ENCODE data around the gene TUT1.
"Not testable (repeated sequence)": the region's sequence is repeated elsewhere in the genome, so short reads cannot be mapped to it uniquely, and the experiment has no call there.

Gene TUT1, protein sequence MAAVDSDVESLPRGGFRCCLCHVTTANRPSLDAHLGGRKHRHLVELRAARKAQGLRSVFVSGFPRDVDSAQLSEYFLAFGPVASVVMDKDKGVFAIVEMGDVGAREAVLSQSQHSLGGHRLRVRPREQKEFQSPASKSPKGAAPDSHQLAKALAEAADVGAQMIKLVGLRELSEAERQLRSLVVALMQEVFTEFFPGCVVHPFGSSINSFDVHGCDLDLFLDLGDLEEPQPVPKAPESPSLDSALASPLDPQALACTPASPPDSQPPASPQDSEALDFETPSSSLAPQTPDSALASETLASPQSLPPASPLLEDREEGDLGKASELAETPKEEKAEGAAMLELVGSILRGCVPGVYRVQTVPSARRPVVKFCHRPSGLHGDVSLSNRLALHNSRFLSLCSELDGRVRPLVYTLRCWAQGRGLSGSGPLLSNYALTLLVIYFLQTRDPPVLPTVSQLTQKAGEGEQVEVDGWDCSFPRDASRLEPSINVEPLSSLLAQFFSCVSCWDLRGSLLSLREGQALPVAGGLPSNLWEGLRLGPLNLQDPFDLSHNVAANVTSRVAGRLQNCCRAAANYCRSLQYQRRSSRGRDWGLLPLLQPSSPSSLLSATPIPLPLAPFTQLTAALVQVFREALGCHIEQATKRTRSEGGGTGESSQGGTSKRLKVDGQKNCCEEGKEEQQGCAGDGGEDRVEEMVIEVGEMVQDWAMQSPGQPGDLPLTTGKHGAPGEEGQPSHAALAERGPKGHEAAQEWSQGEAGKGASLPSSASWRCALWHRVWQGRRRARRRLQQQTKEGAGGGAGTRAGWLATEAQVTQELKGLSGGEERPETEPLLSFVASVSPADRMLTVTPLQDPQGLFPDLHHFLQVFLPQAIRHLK

DNA sequence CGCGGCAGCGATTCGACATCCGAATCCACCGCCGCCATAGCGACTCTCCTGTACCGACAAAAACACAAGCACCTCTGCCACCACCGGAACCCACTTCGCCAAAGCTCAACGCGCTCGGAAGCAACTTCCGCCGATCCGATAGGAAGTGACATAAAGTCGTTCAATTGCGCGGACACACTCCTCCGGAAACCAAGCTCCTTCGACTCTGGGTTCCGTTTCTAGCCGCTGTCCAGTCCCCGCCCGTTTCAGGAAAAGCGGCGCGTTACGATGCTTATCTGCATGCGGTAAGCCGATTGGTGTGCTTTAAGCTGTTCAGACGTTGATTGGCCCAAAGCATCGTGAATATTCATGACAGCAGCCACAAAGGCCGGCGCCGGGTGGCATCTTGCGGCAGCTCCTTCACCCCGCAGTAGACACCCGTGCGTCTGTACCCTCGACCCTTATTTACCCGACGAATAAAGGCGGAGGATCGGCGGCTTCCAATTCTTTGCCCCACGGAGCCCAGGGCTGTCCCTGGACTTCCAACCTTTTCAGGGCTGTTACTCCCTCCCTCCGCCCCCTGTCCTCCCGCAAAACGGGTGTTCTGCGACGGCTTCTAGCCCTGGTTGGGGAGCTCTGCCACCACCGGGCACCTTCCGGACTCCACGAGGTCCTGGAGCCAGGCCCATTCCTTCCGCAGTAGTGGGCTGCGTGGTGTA lies at the start of gene TUT1:
Gene TUT1 (minus strand): TSS at position 76 of the 698 bp plus-strand sequence. CDS start 38 bp downstream, at position 38.
- peaks cover 34% of the 10 kb centered on the region for H3K4me1 Mint-ChIP-seq
- peaks cover 86% of the 10 kb centered on the region for H3K36me3 Mint-ChIP-seq

DNA sequence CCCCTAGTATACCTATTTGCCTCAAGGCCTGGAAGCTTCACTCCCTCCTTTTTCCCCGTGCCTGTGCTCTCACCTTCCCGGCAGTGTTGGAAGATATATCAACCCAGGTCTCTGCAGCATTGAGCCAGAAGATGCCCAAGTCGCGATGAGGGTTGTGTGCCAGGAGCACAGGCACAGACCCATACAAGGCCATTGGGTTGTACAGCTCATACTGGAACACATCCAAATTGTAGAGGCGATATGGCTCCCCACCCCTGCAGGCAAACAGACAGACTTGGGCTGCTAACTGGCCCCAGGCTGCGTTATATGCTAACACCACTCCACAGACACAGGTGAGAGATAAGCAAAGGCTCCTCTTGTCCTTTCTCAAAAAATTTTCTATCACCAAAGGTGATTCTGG lies 41.2 kb upstream of the TUT1 start:
- no peaks in the 10 kb centered on the region for H3K9me3 Mint-ChIP-seq
- ATAC-seq = no peak
- no peak for DNase-seq (ENCODE audit: low spot score in 2 of 2)
- H3K27ac Mint-ChIP-seq = peak overlapping the region; percentile 56
- H3K36me3 Mint-ChIP-seq = peaks cover 100% of the 10 kb centered on the region
- H3K4me1 Mint-ChIP-seq = no peaks in the 10 kb centered on the region
- H3K4me3 Mint-ChIP-seq = no peak overlapping the region

More for the DNA sequence above, at the start of gene TUT1:
- ATAC-seq (peak; percentile 94), DNase-seq (ENCODE audit: low spot score in 2 of 2) (peak; percentile 87 to 98)
- peak within 1 kb of the TSS; percentile 89 for H3K4me3 Mint-ChIP-seq
- peak within 1 kb of the TSS; percentile 97 for H3K27ac Mint-ChIP-seq
- no peaks in the 10 kb centered on the region for H3K9me3 Mint-ChIP-seq

DNA sequence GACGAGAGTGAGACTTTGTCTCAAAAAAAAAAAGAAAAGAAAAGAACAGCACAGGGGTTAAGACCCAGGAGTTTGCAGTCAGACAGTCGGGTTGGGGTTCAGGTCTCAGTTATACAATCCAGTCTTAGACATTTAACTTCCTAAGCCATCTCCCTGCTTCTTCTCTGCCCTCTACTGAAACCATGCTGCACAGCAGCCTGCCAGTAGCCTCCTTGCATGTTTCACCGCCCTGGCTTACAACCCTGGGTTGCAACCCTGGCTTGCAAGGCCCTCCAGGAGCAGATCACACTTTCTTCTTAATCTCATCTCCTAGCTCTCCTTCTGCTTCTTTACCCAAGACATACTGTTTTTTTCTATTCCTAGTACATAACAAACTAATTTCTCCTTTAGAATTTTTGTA lies 36.4 kb upstream of the TUT1 start:
- Mint-ChIP-seq H3K36me3 (peaks cover 93% of the 10 kb centered on the region), H3K9me3 (no peaks in the 10 kb centered on the region), H3K4me3 (no peak overlapping the region), H3K27ac (no peak overlapping the region), H3K4me1 (no peaks in the 10 kb centered on the region)
- ATAC-seq (no peak), DNase-seq (ENCODE audit: low spot score in 2 of 2) (no peak)

DNA sequence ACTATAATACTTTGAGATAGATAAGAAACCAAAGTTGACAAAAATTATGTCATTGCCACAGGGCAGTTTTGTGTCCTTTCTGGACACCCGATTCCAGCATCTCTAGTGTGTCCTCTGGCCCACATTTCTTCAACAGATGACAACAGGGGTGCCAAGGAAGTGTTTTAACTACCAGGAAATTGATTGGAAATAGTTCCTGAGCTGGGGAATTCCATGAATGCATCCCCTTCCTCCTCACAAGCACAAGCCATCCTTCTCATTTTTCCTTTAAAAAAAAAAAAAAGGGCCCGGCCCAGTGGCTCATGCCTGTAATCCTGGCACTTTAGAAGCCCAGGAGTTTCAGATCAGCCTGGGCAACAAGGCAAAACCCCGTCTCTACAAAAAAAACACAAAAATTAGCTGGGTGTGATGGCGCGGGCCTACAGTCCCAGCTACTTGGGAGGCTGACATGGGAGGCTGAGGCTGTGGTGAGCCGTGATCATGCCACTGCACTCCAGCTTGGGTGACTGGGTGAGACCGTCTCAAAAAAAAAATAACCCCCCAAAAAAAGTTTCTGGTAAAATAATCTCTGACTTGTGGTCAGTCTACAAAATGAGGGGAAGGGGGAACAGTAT lies 31.3 kb upstream of the TUT1 start:
- DNase-seq (ENCODE audit: low spot score in 2 of 2) = no peak
- Mint-ChIP-seq H3K4me3 (peak overlapping the region; percentile 95), H3K36me3 (peaks cover 93% of the 10 kb centered on the region), H3K4me1 (peaks cover 20% of the 10 kb centered on the region), H3K9me3 (no peaks in the 10 kb centered on the region), H3K27ac (peak overlapping the region; percentile 96)
- ATAC-seq = no peak

DNA sequence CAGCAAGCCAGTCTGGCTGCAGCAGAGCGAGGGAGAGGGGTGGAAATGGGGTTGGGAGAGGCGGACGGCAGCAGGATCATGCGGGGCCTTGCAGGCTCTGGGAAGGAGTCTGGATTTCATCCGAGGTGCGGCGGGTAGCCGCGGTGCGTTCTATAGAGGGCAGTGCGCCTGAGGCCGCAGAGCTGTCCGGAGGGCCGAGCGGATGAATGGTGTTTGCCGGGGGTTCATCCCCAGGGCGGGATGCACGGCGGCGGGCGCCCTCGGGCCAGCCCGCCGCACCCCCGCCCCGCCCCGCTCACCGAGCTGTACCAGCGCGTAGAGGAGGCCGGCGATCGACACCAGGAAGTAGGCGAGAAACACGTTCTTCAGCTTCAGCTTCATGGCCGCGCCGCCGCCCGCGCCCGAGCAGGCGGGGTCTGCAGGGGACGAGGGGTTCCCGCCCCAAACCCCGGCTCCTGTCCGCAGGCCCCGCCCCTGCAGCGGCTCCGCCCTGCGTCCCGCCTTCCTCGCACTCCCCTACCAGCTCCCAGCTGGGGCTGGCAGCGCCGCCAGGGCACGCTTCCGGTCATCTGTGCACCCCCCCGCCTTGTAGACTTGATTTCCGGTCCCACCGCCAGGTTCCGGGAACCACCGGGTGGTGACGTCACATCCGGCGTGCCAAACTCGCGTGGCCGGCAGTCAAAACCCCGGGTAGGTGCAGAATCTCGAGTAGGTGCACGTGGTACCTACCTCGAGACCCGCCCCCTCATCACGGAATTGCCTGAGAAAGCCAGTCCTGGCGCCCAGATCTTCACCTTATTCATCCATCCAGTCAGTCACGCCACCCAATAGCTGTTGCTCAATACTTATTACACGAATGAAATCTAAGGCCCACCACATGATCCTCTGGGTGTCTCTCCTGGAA lies 30.5 kb upstream of the TUT1 start, which contains the start of gene B3GAT3:
Gene B3GAT3 (minus strand): TSS at position 420 of the 904 bp plus-strand sequence. CDS start 39 bp downstream, at position 381.
- DNase-seq (ENCODE audit: low spot score in 2 of 2) = peak; percentile 89 to 99
- peak within 1 kb of the TSS; percentile 95 for H3K4me3 Mint-ChIP-seq
- peaks cover 20% of the 10 kb centered on the region for H3K4me1 Mint-ChIP-seq
- H3K36me3 Mint-ChIP-seq = peaks cover 92% of the 10 kb centered on the region
- H3K27ac Mint-ChIP-seq = peak within 1 kb of the TSS; percentile 96
- no peaks in the 10 kb centered on the region for H3K9me3 Mint-ChIP-seq
- ATAC-seq = peak; percentile 95

DNA sequence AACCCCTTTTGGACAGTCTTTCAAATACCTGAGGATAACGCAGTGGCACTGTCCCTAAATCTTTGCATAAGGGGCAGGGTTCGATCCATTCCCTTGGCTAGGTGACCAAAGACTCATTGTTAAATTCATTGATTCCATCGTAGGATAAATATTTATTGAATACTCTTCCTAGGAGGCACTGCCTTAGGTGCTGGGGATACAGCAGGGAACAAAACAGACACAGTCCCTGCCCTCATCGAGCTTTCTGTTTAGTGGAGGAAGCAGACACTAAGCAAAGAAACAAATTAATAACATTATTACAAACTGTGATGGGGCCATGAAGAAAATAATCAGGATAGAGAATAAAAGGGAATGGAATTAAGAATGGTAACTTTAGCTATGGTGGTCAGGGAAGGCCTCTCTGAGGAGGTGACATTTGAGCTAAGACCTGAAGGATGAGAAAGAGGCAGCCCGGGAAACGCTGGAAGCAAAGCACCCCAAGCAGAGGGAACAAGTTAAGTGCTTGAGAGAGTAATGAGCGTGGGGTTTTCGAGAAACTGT lies 29.8 kb upstream of the TUT1 start:
- DNase-seq (ENCODE audit: low spot score in 2 of 2) (no peak), ATAC-seq (no peak)
- peak overlapping the region; percentile 96 for H3K27ac Mint-ChIP-seq
- peaks cover 20% of the 10 kb centered on the region for H3K4me1 Mint-ChIP-seq
- H3K36me3 Mint-ChIP-seq = peaks cover 91% of the 10 kb centered on the region
- peak overlapping the region; percentile 95 for H3K4me3 Mint-ChIP-seq
- no peaks in the 10 kb centered on the region for H3K9me3 Mint-ChIP-seq

DNA sequence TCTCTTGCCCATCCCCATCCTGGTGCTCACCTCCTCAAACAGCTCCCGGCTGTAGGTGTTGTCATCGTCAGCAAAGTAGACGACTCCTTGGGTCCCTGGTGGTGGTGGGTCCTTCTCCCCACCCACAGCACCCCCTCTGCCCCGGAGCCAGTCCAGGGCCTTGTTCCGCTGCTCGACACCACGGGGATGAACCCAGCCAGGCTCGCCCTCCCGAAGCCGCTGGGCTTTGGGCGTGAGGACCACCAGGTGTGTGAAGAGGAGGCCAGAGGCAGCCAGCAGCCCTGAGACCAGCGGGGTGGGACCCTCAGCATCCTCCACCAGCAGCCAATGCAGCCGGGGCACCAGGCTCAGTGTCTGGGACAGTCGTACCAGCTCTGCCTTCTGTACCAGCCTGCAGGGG lies 25.6 kb upstream of the TUT1 start:
- DNase-seq (ENCODE audit: low spot score in 2 of 2); H3K4me3 Mint-ChIP-seq; ATAC-seq; H3K9me3 Mint-ChIP-seq: not testable (repeated sequence)
- peaks cover 35% of the 10 kb centered on the region for H3K4me1 Mint-ChIP-seq
- H3K27ac Mint-ChIP-seq = peak overlapping the region; percentile 86
- peaks cover 80% of the 10 kb centered on the region for H3K36me3 Mint-ChIP-seq

DNA sequence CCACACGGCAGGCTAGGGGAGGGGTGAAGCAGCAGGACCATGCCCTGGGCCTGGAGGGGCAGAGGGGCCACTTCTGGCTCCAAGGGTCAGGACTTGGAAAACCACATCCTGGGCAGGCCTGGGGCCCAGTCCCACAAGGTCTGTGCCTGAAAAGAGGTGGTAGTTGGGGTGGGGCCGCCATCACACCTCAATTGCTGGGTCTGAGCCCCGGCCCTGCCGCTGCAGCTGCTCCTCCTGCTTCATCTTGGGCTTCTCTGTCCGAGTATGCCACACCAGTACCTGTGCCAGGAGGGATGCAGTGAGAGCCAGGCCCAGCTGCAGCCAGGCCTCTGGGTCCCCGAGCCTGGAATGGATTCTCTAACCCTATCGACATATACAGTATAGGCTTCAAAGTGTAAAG lies 24.2 kb upstream of the TUT1 start:
- Mint-ChIP-seq H3K9me3 (no peaks in the 10 kb centered on the region), H3K36me3 (peaks cover 80% of the 10 kb centered on the region), H3K27ac (peak overlapping the region; percentile 86), H3K4me3 (no peak overlapping the region), H3K4me1 (peaks cover 39% of the 10 kb centered on the region)
- DNase-seq (ENCODE audit: low spot score in 2 of 2) (no peak), ATAC-seq (no peak)

DNA sequence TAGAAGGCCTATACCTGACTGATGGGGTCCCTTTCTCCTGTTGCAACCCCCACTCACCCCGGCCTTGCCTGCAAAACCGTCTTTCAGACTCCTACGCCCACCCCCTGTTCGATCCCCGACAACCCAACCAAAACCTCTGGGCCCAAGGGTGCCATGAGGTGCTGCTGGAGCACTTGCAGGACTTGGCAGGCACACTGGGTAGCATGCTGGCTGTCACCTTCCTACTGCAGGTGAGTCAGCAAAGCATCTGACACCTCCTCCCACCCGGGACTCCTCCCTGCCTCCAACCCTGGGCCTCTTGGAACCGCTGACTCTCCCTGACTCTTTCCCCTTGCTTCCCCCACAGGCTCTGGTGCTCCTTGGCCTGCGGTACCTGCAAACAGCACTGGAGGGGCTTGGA lies 23.0 kb upstream of the TUT1 start:
- H3K4me1 Mint-ChIP-seq = peaks cover 46% of the 10 kb centered on the region
- H3K27ac Mint-ChIP-seq = peak overlapping the region; percentile 86
- no peaks in the 10 kb centered on the region for H3K9me3 Mint-ChIP-seq
- no peak for DNase-seq (ENCODE audit: low spot score in 2 of 2)
- peak; percentile 31 for ATAC-seq
- peak overlapping the region; percentile 52 for H3K4me3 Mint-ChIP-seq
- peaks cover 77% of the 10 kb centered on the region for H3K36me3 Mint-ChIP-seq

DNA sequence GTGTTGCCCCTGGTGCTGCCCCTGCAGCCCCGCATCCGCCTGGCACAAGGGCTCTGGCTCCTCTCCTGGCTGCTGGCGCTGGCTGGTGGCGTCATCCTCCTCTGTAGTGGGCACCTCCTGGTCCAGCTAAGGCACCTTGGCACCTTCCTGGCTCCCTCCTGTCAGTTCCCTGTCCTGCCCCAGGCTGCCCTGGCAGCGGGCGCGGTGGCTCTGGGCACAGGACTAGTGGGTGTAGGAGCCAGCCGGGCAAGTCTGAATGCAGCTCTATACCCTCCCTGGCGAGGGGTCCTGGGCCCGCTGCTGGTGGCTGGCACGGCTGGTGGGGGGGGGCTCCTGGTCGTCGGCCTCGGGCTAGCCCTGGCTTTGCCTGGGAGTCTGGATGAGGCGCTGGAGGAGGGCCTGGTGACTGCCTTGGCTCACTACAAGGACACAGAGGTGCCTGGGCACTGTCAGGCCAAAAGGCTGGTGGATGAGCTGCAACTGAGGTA lies 22.0 kb upstream of the TUT1 start:
- DNase-seq (ENCODE audit: low spot score in 2 of 2) (no peak), ATAC-seq (no peak)
- no peaks in the 10 kb centered on the region for H3K9me3 Mint-ChIP-seq
- peaks cover 54% of the 10 kb centered on the region for H3K4me1 Mint-ChIP-seq
- peak overlapping the region; percentile 86 for H3K27ac Mint-ChIP-seq
- H3K4me3 Mint-ChIP-seq = peak overlapping the region; percentile 52
- peaks cover 77% of the 10 kb centered on the region for H3K36me3 Mint-ChIP-seq

DNA sequence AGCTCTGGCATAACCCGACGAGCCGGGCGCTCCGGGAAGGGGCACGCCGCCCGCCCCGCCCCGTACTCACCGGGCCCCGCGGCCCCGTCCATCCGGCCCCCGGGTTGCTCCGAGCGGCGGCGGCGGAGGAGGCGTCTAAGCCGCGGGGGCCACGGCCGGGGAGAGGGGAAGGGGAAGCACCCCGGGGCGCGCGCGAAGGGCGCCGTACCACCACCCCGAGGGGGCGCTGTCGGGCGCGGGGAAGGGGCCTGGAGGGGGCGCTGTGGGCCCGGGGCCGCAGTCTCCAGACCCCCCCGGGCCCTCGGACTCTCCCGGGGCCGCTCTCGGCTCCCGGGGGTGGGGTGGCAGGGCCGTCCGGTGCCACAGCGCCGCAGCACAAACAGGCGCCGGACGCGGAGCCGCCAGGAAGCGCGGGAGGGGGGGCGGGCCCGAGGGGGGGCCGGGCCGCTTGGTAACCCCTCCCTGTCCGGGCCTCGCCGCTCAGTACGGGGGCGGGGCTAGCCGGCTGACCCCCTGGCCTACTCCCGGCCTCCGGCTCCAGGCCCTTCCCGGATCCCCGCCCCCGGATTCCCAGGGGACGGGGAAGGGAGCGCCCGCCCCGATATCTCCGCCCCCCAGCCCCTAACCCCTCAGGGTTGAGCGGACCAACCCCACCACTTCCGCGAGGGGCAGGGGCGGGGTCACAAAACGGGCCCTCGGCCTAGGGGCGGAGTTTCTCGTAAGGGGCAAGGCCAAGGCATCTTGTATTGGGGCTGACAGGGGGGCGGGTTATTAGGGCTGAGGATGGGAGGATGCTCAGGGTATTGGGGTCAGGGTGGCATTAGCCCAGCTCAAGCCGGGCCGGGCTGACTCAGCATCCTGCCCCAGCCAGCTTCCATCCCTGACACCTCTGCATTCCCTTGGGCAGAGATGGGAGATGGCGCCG lies 21.3 kb upstream of the TUT1 start, which contains the start of the genes EML3 and ROM1:
Gene EML3 (minus strand): TSS at position 410 of the 925 bp plus-strand sequence. CDS start 318 bp downstream, at position 92.
Gene ROM1 (plus strand): TSS at position 892 of the 925 bp plus-strand sequence. CDS start 25 bp downstream, at position 917.
- ATAC-seq = peak; percentile 81
- Mint-ChIP-seq H3K4me1 (peaks cover 61% of the 10 kb centered on the region), H3K36me3 (peaks cover 77% of the 10 kb centered on the region), H3K4me3 (peak within 1 kb of the TSS; percentile 95), H3K9me3 (no peaks in the 10 kb centered on the region), H3K27ac (peak within 1 kb of the TSS; percentile 97)
- DNase-seq (ENCODE audit: low spot score in 2 of 2) = peak; percentile 95 to 97

DNA sequence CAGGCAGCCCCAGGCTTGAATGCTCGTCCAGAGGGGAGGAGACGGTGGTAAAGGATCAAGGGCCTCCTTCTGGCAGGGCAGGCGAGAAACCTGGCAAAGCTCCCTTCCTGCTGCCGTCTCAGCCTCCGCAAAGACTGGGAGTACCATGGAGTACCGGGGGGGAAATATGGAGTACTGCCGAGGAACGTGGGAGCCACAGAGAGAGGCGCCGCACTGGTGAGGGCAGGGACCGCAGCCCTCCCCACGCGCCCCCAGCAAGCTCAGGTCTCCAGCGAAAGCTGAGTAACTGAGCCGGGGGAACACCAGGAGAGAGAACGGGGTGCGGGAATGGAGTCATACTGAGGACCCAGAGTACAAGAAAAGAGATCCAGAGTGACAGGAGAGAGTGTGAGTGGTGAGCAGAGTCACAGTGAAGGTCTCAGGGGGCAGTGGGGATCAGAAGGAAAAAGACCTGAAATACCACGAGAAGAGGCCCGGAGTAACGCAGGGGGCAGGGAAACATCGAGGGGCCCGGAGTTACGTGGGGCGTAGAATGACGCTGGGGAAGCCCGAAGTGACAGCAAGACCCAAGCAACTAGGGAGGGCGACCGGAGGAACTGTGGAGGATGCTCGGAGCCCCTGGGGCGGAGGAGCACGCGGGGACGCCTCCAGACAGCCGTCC lies 20.5 kb upstream of the TUT1 start:
- DNase-seq (ENCODE audit: low spot score in 2 of 2) (peak; percentile 31 to 74), ATAC-seq (peak; percentile 59)
- peak overlapping the region; percentile 95 for H3K4me3 Mint-ChIP-seq
- peak overlapping the region; percentile 97 for H3K27ac Mint-ChIP-seq
- no peaks in the 10 kb centered on the region for H3K9me3 Mint-ChIP-seq
- H3K4me1 Mint-ChIP-seq = peaks cover 63% of the 10 kb centered on the region
- peaks cover 78% of the 10 kb centered on the region for H3K36me3 Mint-ChIP-seq
